A549 (cell line): ENCODE results near the gene CCL3. TPM values are rescaled to one million over a fixed set of nuclear protein-coding genes. Genes with fewer than 3 reads are reported as not detected.

ENCODE experiments used
- ATAC-seq, 2 experiments: fragments of 200-7000 bp in 1 of 2; fragments of >200 bp in 1 of 2; cut with Nextera tagmentation in 1 of 2; cut with Tn5 transposase in 1 of 2; 3 replicates each; pipeline versions ENCODE4 v1.8.0 to v1.9.1; 2018 to 2020; ENCODE audit warnings: mild to moderate bottlenecking in 1 of 2, moderate library complexity in 1 of 2
- CTCF ChIA-PET: fragments of 300-600 bp; sonication (Branson Sonifier 250); formaldehyde crosslinking; extraction: SDS; loops from one replicate; lab custom pipeline; 2021; ENCODE audit warnings: antibody characterized with exemption, inconsistent platforms; lab: Yijun Ruan, JAX
- POLR2A ChIA-PET: fragments of 350-600 bp; formaldehyde crosslinking; extraction: SDS; loops from one replicate; lab custom pipeline; 2021; ENCODE audit warnings: antibody characterized with exemption, inconsistent platforms; lab: Yijun Ruan, JAX
- DNase-seq, 2 experiments: peaks; one replicate each; pipeline versions ENCODE4 v3.0.0 to v3.0.0-alpha.2; 2011 to 2016; ENCODE audit warnings: low read depth in 1 of 2, low spot score in 1 of 2
- FAIRE-seq: peaks from 2 replicates; lab custom pipeline; 2011; peaks lifted over from hg19 to GRCh38; lab: Jason Lieb, UNC
- H3K27ac ChIP-seq, 2 experiments: fragments of >200 bp; sonication (Bioruptor Twin); formaldehyde crosslinking; 3 replicates each; pipeline ENCODE4 v1.5.1; 2016 to 2017
- H3K4me1 ChIP-seq: fragments of >200 bp; sonication (Bioruptor Twin); formaldehyde crosslinking; 3 replicates; pipeline ENCODE4 v1.6.1; 2016
- H3K4me2 ChIP-seq: fragments of >200 bp; sonication (Bioruptor Twin); formaldehyde crosslinking; 3 replicates; pipeline ENCODE4 v1.6.1; 2016
- H3K4me3 ChIP-seq: fragments of >200 bp; sonication (Bioruptor Twin); formaldehyde crosslinking; 3 replicates; pipeline ENCODE4 v1.5.1; 2016
- H3K9me3 ChIP-seq: fragments of >200 bp; sonication (Bioruptor Twin); formaldehyde crosslinking; 3 replicates; pipeline ENCODE4 v1.6.1; 2016
- BCL3 ChIP-seq: fragments of >200 bp; sonication (Bioruptor Twin); formaldehyde crosslinking; IDR thresholded peaks from 3 replicates; pipeline ENCODE4 v1.6.1; 2016
- CEBPB ChIP-seq, 2 experiments: fragments of >200 bp in 1 of 2; sonication (Bioruptor Twin) in 1 of 2; formaldehyde crosslinking in 1 of 2; IDR thresholded peaks; 2 replicates each; pipeline ENCODE4 v1.6.1; 2012 to 2016
- CHD4 ChIP-seq: fragments of 200-600 bp; sonication (generic); IDR thresholded peaks from 2 replicates; pipeline ENCODE4 v1.6.1; 2016; ENCODE audit warnings: antibody characterized with exemption, mild to moderate bottlenecking, borderline replicate concordance
- EHMT2 ChIP-seq: fragments of 200-600 bp; sonication (generic); IDR thresholded peaks from 2 replicates; pipeline ENCODE4 v1.6.1; 2016; ENCODE audit warnings: antibody characterized with exemption, low read depth, mild to moderate bottlenecking, moderate library complexity
- ELK1 ChIP-seq: fragments of 150-350 bp; IDR thresholded peaks from 2 replicates; pipeline ENCODE4 v1.6.1; 2014; ENCODE audit warnings: low read depth, mild to moderate bottlenecking, low read length
- ESRRA ChIP-seq: fragments of 150-350 bp; IDR thresholded peaks from 2 replicates; pipeline ENCODE4 v1.6.1; 2014; ENCODE audit warnings: mild to moderate bottlenecking, low read length, borderline replicate concordance
- HES2 ChIP-seq: fragments of >200 bp; sonication (Bioruptor Twin); formaldehyde crosslinking; IDR thresholded peaks from 2 replicates; pipeline ENCODE4 v1.6.1; 2016
- HMGXB4 ChIP-seq: fragments of 250-450 bp; sonication (Bioruptor Pico); IDR thresholded peaks from 2 replicates; pipeline ENCODE4 v1.5.0; 2021; ENCODE audit warnings: mild to moderate bottlenecking, moderate library complexity, borderline replicate concordance
- HOXB5 ChIP-seq: fragments of 250-450 bp; sonication (Bioruptor Pico); IDR thresholded peaks from 2 replicates; pipeline ENCODE4 v1.5.0; 2020; ENCODE audit warnings: mild to moderate bottlenecking, moderate library complexity
- JUN ChIP-seq, 2 experiments: fragments of >200 bp; sonication (Bioruptor Twin); formaldehyde crosslinking; IDR thresholded peaks; 2 replicates in 1 of 2; 3 replicates in 1 of 2; pipeline ENCODE4 v1.6.1; 2016 to 2017
- MAFK ChIP-seq: fragments of 450-650 bp; IDR thresholded peaks from 2 replicates; pipeline ENCODE4 v1.6.1; 2014; ENCODE audit not compliant: partially characterized antibody
- MYC ChIP-seq: IDR thresholded peaks from 2 replicates; pipeline ENCODE4 v1.6.1; 2012; ENCODE audit warnings: mild to moderate bottlenecking, inconsistent platforms, low read length, improper control_type of control experiment, borderline replicate concordance
- NPAS2 ChIP-seq: fragments of 250-450 bp; sonication (Bioruptor Pico); IDR thresholded peaks from 2 replicates; pipeline ENCODE4 v1.8.0; 2022; ENCODE audit warnings: mild to moderate bottlenecking, moderate library complexity, borderline replicate concordance
- POLR2A ChIP-seq: IDR thresholded peaks from 2 replicates; pipeline ENCODE4 v1.6.1; 2012; ENCODE audit warnings: mild to moderate bottlenecking, low read length
- POLR2AphosphoS2 ChIP-seq: conservative IDR thresholded peaks from 2 replicates; pipeline ENCODE4 v1.6.1; 2012; ENCODE audit warnings: low read length, improper control_type of control experiment, inconsistent platforms
- RARB ChIP-seq: fragments of 250-450 bp; sonication (Bioruptor Pico); IDR thresholded peaks from 2 replicates; pipeline ENCODE4 v1.8.0; 2021; ENCODE audit warnings: mild to moderate bottlenecking, moderate library complexity
- RCOR1 ChIP-seq: fragments of 150-350 bp; IDR thresholded peaks from 2 replicates; pipeline ENCODE4 v1.6.1; 2014; ENCODE audit warnings: antibody characterized with exemption, low read length, low read depth
- RFX5 ChIP-seq: fragments of 450-650 bp; IDR thresholded peaks from 2 replicates; pipeline ENCODE4 v1.7.1; 2014; ENCODE audit warnings: antibody characterized with exemption, mild to moderate bottlenecking, moderate library complexity
- SMC3 ChIP-seq: fragments of >200 bp; sonication (Bioruptor Twin); formaldehyde crosslinking; IDR thresholded peaks from 3 replicates; pipeline ENCODE4 v1.6.1; 2018; ENCODE audit warnings: inconsistent platforms
- SREBF2 ChIP-seq: fragments of 450-650 bp; IDR thresholded peaks from 2 replicates; pipeline ENCODE4 v1.6.1; 2014; ENCODE audit warnings: mild to moderate bottlenecking, moderate library complexity
- TFCP2L1 ChIP-seq: fragments of 250-450 bp; sonication (Bioruptor Pico); IDR thresholded peaks from 2 replicates; pipeline ENCODE4 v1.5.0; 2021; ENCODE audit warnings: mild to moderate bottlenecking
- TP53 ChIP-seq: fragments of 250-450 bp; sonication (Bioruptor Pico); IDR thresholded peaks from 2 replicates; pipeline ENCODE4 v1.5.0; 2021; ENCODE audit warnings: mild to moderate bottlenecking, moderate library complexity
- ZFP36 ChIP-seq: fragments of 450-650 bp; IDR thresholded peaks from 2 replicates; pipeline ENCODE4 v1.6.1; 2014; ENCODE audit warnings: borderline replicate concordance; ENCODE audit not compliant: partially characterized antibody
- WGBS: methylation state at CpG from one replicate; pipeline ENCODE4 v1.1.6; 2017; ENCODE audit errors: missing lambda C conversion rate; 5-methylcytosine and 5-hydroxymethylcytosine counted together
- polyA plus RNA-seq, 4 experiments: library from polyadenylated mRNA; depleted of rRNA in 3 of 4; stranded (reverse); fragments of >200 nt; fragmentation: RNase III in 1 of 4; extraction: RNeasy Plus Mini Kit Qiagen cat#74134 plus additional on column Dnase treatment in 1 of 4; gene quantifications; 2 replicates in 3 of 4; 3 replicates in 1 of 4; pipeline ENCODE4 v1.2.3, GENCODE V29; 2011 to 2017

CCL3 gene
- polyA plus RNA-seq, 2 of the 4 experiments (the other 2 are of a cell fraction), result not detected

GRCh38 chr17:36055171-36055570 is 34.8 kb downstream of the CCL3 start:
- TF ChIP-seq POLR2A, result no peak
- TF ChIP-seq TFCP2L1, result no peak
- TF ChIP-seq HES2, result no peak
- TF ChIP-seq CHD4, result no peak
- FAIRE-seq (no peak), DNase-seq (no peak), ATAC-seq (no peak)
- no peaks in the 10 kb centered on the region for H3K4me1 ChIP-seq
- CTCF ChIA-PET, result interaction anchor here (1.0 to 1.5 kb wide), 2 partner anchors 9 to 17 kb away, joined by 3 to 7 read pairs; no protein-coding TSS in a partner anchor
- 31% methylated on average over 2 of the region's 2 CpGs for WGBS
- no peak overlapping the region for H3K4me3 ChIP-seq
- H3K27ac ChIP-seq, result no peak overlapping the region
- no peak overlapping the region for H3K4me2 ChIP-seq
- no peaks in the 10 kb centered on the region for H3K9me3 ChIP-seq
- POLR2A ChIA-PET, result no interaction called here

GRCh38 chr17:36049643-36050042 is 40.3 kb downstream of the CCL3 start:
- POLR2A ChIA-PET, result no interaction called here
- no peak for FAIRE-seq
- CTCF ChIA-PET, result interaction anchor here (1.2 kb wide), 1 partner anchor 99 kb away, joined by 5 read pairs; no protein-coding TSS in a partner anchor
- H3K4me2 ChIP-seq, result no peak overlapping the region
- no peaks in the 10 kb centered on the region for H3K4me1 ChIP-seq
- no peak overlapping the region for H3K27ac ChIP-seq
- TF ChIP-seq MYC, result no peak
- no peak for TF ChIP-seq SREBF2
- TF ChIP-seq HMGXB4 (CRISPR knock-in tag), result no peak
- TF ChIP-seq RARB (CRISPR knock-in tag), result no peak
- TF ChIP-seq ZFP36, result no peak
- no peak for TF ChIP-seq EHMT2
- TF ChIP-seq CHD4, result no peak
- no peak for TF ChIP-seq ESRRA
- no peak for TF ChIP-seq POLR2AphosphoS2
- TF ChIP-seq MAFK, result no peak
- no peak for TF ChIP-seq RFX5
- TF ChIP-seq RCOR1, result no peak
- TF ChIP-seq JUN (IDR thresholded peaks at IDR 0.05), result no peak
- no peak for TF ChIP-seq SMC3
- no peak for TF ChIP-seq NPAS2 (CRISPR knock-in tag)
- no peak for TF ChIP-seq ELK1
- no peak for TF ChIP-seq CEBPB (IDR thresholded peaks at IDR 0.05)
- no peak overlapping the region for H3K4me3 ChIP-seq
- ATAC-seq, result no peak
- DNase-seq, result no peak
- 76% methylated on average over 2 of the region's 2 CpGs for WGBS
- H3K9me3 ChIP-seq, result peaks cover 26% of the 10 kb centered on the region; the same call in 2 of the 3 replicates

GRCh38 chr17:36048066-36048465 is 41.9 kb downstream of the CCL3 start:
- FAIRE-seq, result no peak
- no peak for ATAC-seq
- TF ChIP-seq HOXB5 (CRISPR knock-in tag) (no peak), TP53 (CRISPR knock-in tag) (no peak), BCL3 (no peak), ZFP36 (no peak), RFX5 (no peak)
- 0% methylated on average over 2 of the region's 2 CpGs for WGBS
- ChIA-PET POLR2A (no interaction called here), CTCF (no interaction called here)
- peaks cover 33% of the 10 kb centered on the region; the same call in 2 of the 3 replicates for H3K9me3 ChIP-seq
- H3K4me3 ChIP-seq, result no peak overlapping the region
- no peak for DNase-seq
- no peaks in the 10 kb centered on the region for H3K4me1 ChIP-seq
- no peak overlapping the region for H3K27ac ChIP-seq
- H3K4me2 ChIP-seq, result no peak overlapping the region
